ENCODE measurements around the gene CLMN. TPM values are rescaled to one million over a fixed set of nuclear protein-coding genes. Genes with fewer than 3 reads are reported as not detected.

CLMN gene
- total and polyA plus RNA-seq, 2 donors (not counting 1 experiment from before 2014, with no cell fraction given), result 9.6 to 51.5 TPM

GRCh38 chr14:95364481-95365209 is 44.9 kb upstream of the CLMN start:
- no peaks in the 10 kb centered on the region for H4K20me1 ChIP-seq (ENCODE audit: control insufficient read depth, insufficient read depth, low read length, poor library complexity, severe bottlenecking)
- H2AFZ ChIP-seq (ENCODE audit: insufficient read depth, low read depth, low read length, poor library complexity, severe bottlenecking), result no peak overlapping the region
- Mint-ChIP-seq H3K27me3 (peaks cover 53% of the 10 kb centered on the region), H3K9me3 (ENCODE audit: insufficient read depth) (no peaks in the 10 kb centered on the region), H3K4me1 (peaks cover 9% of the 10 kb centered on the region), H3K27ac (no peak overlapping the region), H3K4me3 (no peak overlapping the region)
- TF ChIP-seq CTCF (IDR thresholded peaks at IDR 0.05) (no peak), EZH2 (IDR thresholded peaks at IDR 0.05; ENCODE audit: borderline replicate concordance, insufficient read depth, low read depth, low read length, poor library complexity, severe bottlenecking) (no peak)
- H3K4me2 ChIP-seq (replicated peaks; ENCODE audit: low read depth, low read length, poor library complexity, severe bottlenecking), result no peak overlapping the region
- H3K36me3 ChIP-seq (replicated peaks in 1 of 2; ENCODE audit: control extremely low read depth in 1 of 2, control insufficient read depth in 1 of 2, extremely low read depth in 1 of 2, insufficient read depth in 2 of 2, low read length in 1 of 2), result no peaks in the 10 kb centered on the region
- ATAC-seq (ENCODE audit: low read depth) (no peak), DNase-seq (no peak)
- no peak overlapping the region for H3K27ac ChIP-seq (ENCODE audit: low read length in 2 of 2)
- H3K79me2 ChIP-seq (ENCODE audit: control insufficient read depth, insufficient read depth, low read length), result no peaks in the 10 kb centered on the region
- no peak overlapping the region for H3K9ac ChIP-seq (ENCODE audit: low read length)
- 97% methylated on average over 7 of the region's 7 CpGs for WGBS (ENCODE audit: insufficient coverage)
- CTCF ChIA-PET, result interaction anchor here (1.3 kb wide), 1 partner anchor 29 kb away, joined by 3 read pairs; no protein-coding TSS in a partner anchor
- H3K9me3 ChIP-seq (ENCODE audit: control extremely low read depth in 1 of 3, control insufficient read depth in 2 of 3, insufficient read depth in 1 of 3, low read length in 2 of 3), result peaks cover 0 to 8% (median 0%) of the 10 kb centered on the region in 3 donors
- H3K27me3 ChIP-seq (replicated peaks in 1 of 4; ENCODE audit: control extremely low read depth in 1 of 4, control insufficient read depth in 3 of 4, insufficient read depth in 4 of 4, low read length in 3 of 4), result peaks cover 0 to 37% (median 8%) of the 10 kb centered on the region in 4 experiments
- no peak overlapping the region for H3K4me3 ChIP-seq (ENCODE audit: control extremely low read depth in 1 of 5, extremely low read depth in 1 of 5, insufficient read depth in 1 of 5, low read depth in 2 of 5, low read length in 4 of 5)
- POLR2A ChIA-PET, result interaction anchor here (1.1 kb wide), 1 partner anchor 174 kb away, joined by 3 read pairs; no protein-coding TSS in a partner anchor
- intact Hi-C loops (cut with micrococcal nuclease), result loop anchor here (10.0 kb wide), 1 partner anchor 50 kb away; the partner anchor contains the start of gene CLMN
- H3K4me1 ChIP-seq (ENCODE audit: control insufficient read depth in 2 of 2, insufficient read depth in 2 of 2, low read length in 2 of 2), result peaks cover 13 to 14% of the 10 kb centered on the region in 2 donors

DNA sequence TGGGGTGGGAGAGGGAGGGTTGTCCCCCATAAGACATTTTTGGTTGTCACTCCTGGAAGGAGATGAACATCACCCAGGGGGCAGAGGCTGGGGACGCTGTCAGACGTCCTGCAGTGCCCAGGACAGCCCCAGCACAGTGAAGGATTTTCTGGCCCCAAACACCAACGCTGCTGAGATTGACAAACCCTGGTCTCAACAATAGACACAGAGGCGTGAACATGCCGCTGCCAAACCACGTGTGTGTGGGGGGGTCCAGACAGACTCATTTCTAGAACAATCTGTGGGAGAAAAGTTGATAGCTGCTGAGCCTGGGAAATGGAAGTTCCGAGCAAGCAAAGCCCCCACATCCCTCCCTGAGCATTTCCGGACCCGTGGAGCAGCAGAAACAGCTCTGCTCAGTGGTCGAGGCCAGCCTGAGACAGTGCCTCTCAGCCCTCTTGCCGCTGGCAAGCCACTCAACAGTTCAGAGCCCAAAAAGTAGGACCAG is 43.8 kb upstream of the CLMN start:
- Histone ChIP-seq H4K20me1 (ENCODE audit: control insufficient read depth, insufficient read depth, low read length, poor library complexity, severe bottlenecking) (no peaks in the 10 kb centered on the region), H3K36me3 (replicated peaks in 1 of 2; ENCODE audit: control extremely low read depth in 1 of 2, control insufficient read depth in 1 of 2, extremely low read depth in 1 of 2, insufficient read depth in 2 of 2, low read length in 1 of 2) (no peaks in the 10 kb centered on the region), H3K27me3 (replicated peaks in 1 of 4; ENCODE audit: control extremely low read depth in 1 of 4, control insufficient read depth in 3 of 4, insufficient read depth in 4 of 4, low read length in 3 of 4) (peaks cover 0 to 38% (median 8%) of the 10 kb centered on the region in 4 experiments), H2AFZ (ENCODE audit: insufficient read depth, low read depth, low read length, poor library complexity, severe bottlenecking) (no peak overlapping the region), H3K79me2 (ENCODE audit: control insufficient read depth, insufficient read depth, low read length) (no peaks in the 10 kb centered on the region), H3K4me3 (ENCODE audit: control extremely low read depth in 1 of 5, extremely low read depth in 1 of 5, insufficient read depth in 1 of 5, low read depth in 2 of 5, low read length in 4 of 5) (no peak overlapping the region), H3K4me2 (replicated peaks; ENCODE audit: low read depth, low read length, poor library complexity, severe bottlenecking) (no peak overlapping the region), H3K27ac (ENCODE audit: low read length in 2 of 2) (no peak overlapping the region), H3K9ac (ENCODE audit: low read length) (no peak overlapping the region), H3K4me1 (ENCODE audit: control insufficient read depth in 2 of 2, insufficient read depth in 2 of 2, low read length in 2 of 2) (peaks cover 13 to 14% of the 10 kb centered on the region in 2 donors), H3K9me3 (ENCODE audit: control extremely low read depth in 1 of 3, control insufficient read depth in 2 of 3, insufficient read depth in 1 of 3, low read length in 2 of 3) (peaks cover 0 to 8% (median 0%) of the 10 kb centered on the region in 3 donors)
- ChIA-PET CTCF (no interaction called here), POLR2A (interaction anchor here (1.1 kb wide), 1 partner anchor 175 kb away, joined by 3 read pairs; no protein-coding TSS in a partner anchor)
- H3K27me3 Mint-ChIP-seq, result peaks cover 52% of the 10 kb centered on the region
- H3K9me3 Mint-ChIP-seq (ENCODE audit: insufficient read depth), result no peaks in the 10 kb centered on the region
- TF ChIP-seq EZH2 (IDR thresholded peaks at IDR 0.05; ENCODE audit: borderline replicate concordance, insufficient read depth, low read depth, low read length, poor library complexity, severe bottlenecking), result no peak
- no peak for TF ChIP-seq CTCF (IDR thresholded peaks at IDR 0.05)
- peaks cover 9% of the 10 kb centered on the region for H3K4me1 Mint-ChIP-seq
- intact Hi-C loops (cut with micrococcal nuclease), result loop anchor here (10.0 kb wide), 1 partner anchor 49 kb away; the partner anchor contains the start of gene CLMN
- ATAC-seq (ENCODE audit: low read depth), result no peak
- no peak overlapping the region for H3K27ac Mint-ChIP-seq
- no peak overlapping the region for H3K4me3 Mint-ChIP-seq
- DNase-seq, result no peak
- WGBS (ENCODE audit: insufficient coverage), result 76% methylated on average over 9 of the region's 11 CpGs
